Stimulated activated CD4-positive, alpha-beta T cell treated with anti-CD3 and anti-CD28 coated beads, TNF-alpha, amount 100 ng/mL, for 4 hours (primary cell): Measurements from ENCODE around the gene ADGRL1.
"Not testable (repeated sequence)": the region's sequence is repeated elsewhere in the genome, so short reads cannot be mapped to it uniquely, and the experiment has no call there.

ENCODE experiments used
- DNase-seq, 3 experiments: peaks; one replicate each; pipeline ENCODE4 v3.0.0-alpha.2; 2020; ENCODE audit warnings: low read depth in 3 of 3

Gene ADGRL1

GRCh38 chr19:14218620-14219330, 12.8 kb upstream of the ADGRL1 start:
- no peak for DNase-seq

- DNase-seq, result not testable (repeated sequence)
Observed at GRCh38 chr19:14217886-14218285, 11.9 kb upstream of the ADGRL1 start.

- no peak for DNase-seq
Observed at GRCh38 chr19:14214580-14214979, 8.6 kb upstream of the ADGRL1 start.

GRCh38 chr19:14210182-14210581, 4.2 kb upstream of the ADGRL1 start:
- not testable (repeated sequence) for DNase-seq

GRCh38 chr19:14209401-14209800, 3.4 kb upstream of the ADGRL1 start:
- DNase-seq, result not testable (repeated sequence)

GRCh38 chr19:14208496-14208895, 2.5 kb upstream of the ADGRL1 start:
- DNase-seq, result not testable (repeated sequence)

GRCh38 chr19:14207796-14208195, 1.8 kb upstream of the ADGRL1 start:
- not testable (repeated sequence) for DNase-seq

GRCh38 chr19:14206737-14207726, 1.1 kb upstream of the ADGRL1 start:
- peak; percentile 54 to 81 (median 76) for DNase-seq

- peak in 1 of 3 experiments; percentile 22 for DNase-seq
Observed at GRCh38 chr19:14206308-14206707, 339 bp upstream of the ADGRL1 start.

- DNase-seq, result not testable (repeated sequence)
Observed at GRCh38 chr19:14204676-14205451, 1.1 kb downstream of the ADGRL1 start.

GRCh38 chr19:14204219-14204618, 1.8 kb downstream of the ADGRL1 start:
- DNase-seq, result not testable (repeated sequence)

GRCh38 chr19:14203788-14204187, 2.2 kb downstream of the ADGRL1 start:
- DNase-seq, result not testable (repeated sequence)

- DNase-seq, result no peak
Observed at GRCh38 chr19:14203177-14203576, 2.8 kb downstream of the ADGRL1 start.

- not testable (repeated sequence) for DNase-seq
Observed at GRCh38 chr19:14201481-14201880, 4.5 kb downstream of the ADGRL1 start.

- DNase-seq, result peak in 2 of 3 experiments; percentile 19 to 31
Observed at GRCh38 chr19:14200147-14200841, 5.7 kb downstream of the ADGRL1 start.

GRCh38 chr19:14198384-14199376, 7.3 kb downstream of the ADGRL1 start:
- no peak for DNase-seq

GRCh38 chr19:14197882-14198281, 8.1 kb downstream of the ADGRL1 start:
- no peak for DNase-seq

GRCh38 chr19:14197288-14197687, 8.7 kb downstream of the ADGRL1 start:
- DNase-seq, result not testable (repeated sequence)

GRCh38 chr19:14196105-14196504, 9.9 kb downstream of the ADGRL1 start:
- DNase-seq, result peak; percentile 59 to 68 (median 62)

GRCh38 chr19:14195216-14195615, 10.8 kb downstream of the ADGRL1 start:
- not testable (repeated sequence) for DNase-seq
